OCI-LY7 (cell line): Measurements from ENCODE around the gene MAPRE2. TPM values are rescaled to one million over a fixed set of nuclear protein-coding genes. Genes with fewer than 3 reads are reported as not detected.

Source experiments
- BruUV-seq: library from RNA; stranded (reverse); fragments of 400-500 nt; replicated peaks from 2 replicates; lab custom pipeline; 2021; lab: Mats Ljungman, UMichigan
- CTCF ChIA-PET: fragments of 300-600 bp; sonication (Branson Sonifier 250); formaldehyde crosslinking; loops from one replicate; lab custom pipeline; 2022; ENCODE audit warnings: antibody characterized with exemption; ENCODE audit not compliant: unreplicated experiment; lab: Charles Lee
- POLR2A ChIA-PET: fragments of 300-600 bp; sonication (Branson Sonifier 250); formaldehyde crosslinking; loops from one replicate; lab custom pipeline; 2022; ENCODE audit warnings: antibody characterized with exemption; lab: Charles Lee
- DNase-seq: peaks from one replicate; pipeline ENCODE4 v3.0.0-alpha.2; 2015; ENCODE audit warnings: low spot score
- H2AFZ ChIP-seq: fragments of 200-600 bp; sonication (generic), shearing (Covaris generic); 2 replicates; pipeline ENCODE4 v1.6.1; 2014; ENCODE audit warnings: mild to moderate bottlenecking, antibody characterized with exemption, low read length, moderate library complexity
- H3K27ac ChIP-seq: fragments of 200-600 bp; sonication (generic); 2 replicates; pipeline ENCODE4 v1.5.1; 2014; ENCODE audit warnings: mixed run types, low read depth, mild to moderate bottlenecking, moderate library complexity, low read length, inconsistent platforms; ENCODE audit not compliant: poor library complexity, severe bottlenecking
- H3K36me3 ChIP-seq: fragments of 200-600 bp; sonication (generic); 2 replicates; pipeline ENCODE4 v1.6.1; 2014; ENCODE audit warnings: mild to moderate bottlenecking, antibody characterized with exemption, low read length, moderate library complexity, mixed read lengths; ENCODE audit not compliant: insufficient read depth
- H3K4me1 ChIP-seq: fragments of 200-600 bp; sonication (generic); 2 replicates; pipeline ENCODE4 v1.5.1; 2014; ENCODE audit warnings: mild to moderate bottlenecking, low read length; ENCODE audit not compliant: insufficient read depth, poor library complexity, severe bottlenecking
- H3K4me2 ChIP-seq: fragments of 200-600 bp; sonication (generic); 2 replicates; pipeline ENCODE4 v1.6.1; 2014; ENCODE audit warnings: mild to moderate bottlenecking, low read length
- H3K4me3 ChIP-seq: fragments of 200-600 bp; sonication (generic); 2 replicates; pipeline ENCODE4 v1.5.1; 2014; ENCODE audit warnings: mild to moderate bottlenecking, low read depth, low read length; ENCODE audit not compliant: poor library complexity, severe bottlenecking
- H3K79me2 ChIP-seq: fragments of 200-600 bp; sonication (generic); 2 replicates; pipeline ENCODE4 v1.6.1; 2016; ENCODE audit warnings: low read depth, mild to moderate bottlenecking, low read length, moderate library complexity, mixed read lengths; ENCODE audit not compliant: insufficient read depth
- H3K9me2 ChIP-seq: fragments of 200-600 bp; sonication (generic); 2 replicates; pipeline ENCODE4 v1.6.1; 2016; ENCODE audit warnings: mild to moderate bottlenecking, low read length, mixed read lengths; ENCODE audit not compliant: insufficient read depth
- H3K9me3 ChIP-seq: fragments of 200-600 bp; sonication (generic); 2 replicates; pipeline ENCODE4 v1.6.1; 2014; ENCODE audit warnings: mild to moderate bottlenecking, mixed run types, low read length, mixed read lengths
- H4K20me1 ChIP-seq: fragments of 200-600 bp; sonication (generic); 2 replicates; pipeline ENCODE4 v1.6.1; 2014; ENCODE audit warnings: mild to moderate bottlenecking, antibody characterized with exemption, low read length, moderate library complexity, mixed read lengths; ENCODE audit not compliant: insufficient read depth
- CTCF ChIP-seq: fragments of 200-600 bp; sonication (generic); conservative IDR thresholded peaks from 2 replicates; pipeline ENCODE4 v1.5.1; 2014; ENCODE audit warnings: mild to moderate bottlenecking, antibody characterized with exemption, low read length, moderate library complexity, mixed read lengths
- EZH2phosphoT487 ChIP-seq: fragments of 200-600 bp; sonication (generic); IDR thresholded peaks from 2 replicates; pipeline ENCODE4 v1.6.1; 2018; ENCODE audit warnings: low read depth, borderline replicate concordance, mild to moderate bottlenecking, mixed run types, antibody characterized with exemption, low read length, moderate library complexity, mixed read lengths
- intact Hi-C: fragments of 100-400 bp; cut with micrococcal nuclease; formaldehyde crosslinking; loops from one replicate; pipeline ENCODE4 v1.10.0; 2022; ENCODE audit not compliant: unreplicated experiment
- total RNA-seq, 2 experiments: library from RNA; depleted of rRNA in 1 of 2; stranded (reverse); fragments of >200 nt in 1 of 2; shearing (Covaris generic) in 1 of 2; gene quantifications; 2 replicates each; pipeline ENCODE4 v1.2.3, GENCODE V29; 2014 to 2022

MAPRE2 gene
- total RNA-seq, 2 experiments from 2014 or later = 17.1 to 35.2 TPM

GRCh38 chr18:35047697-35048292 lies 6.6 kb downstream of the MAPRE2 start:
- intact Hi-C loops = loop anchor here (10.0 kb wide), 1 partner anchor 1173 kb away; no protein-coding TSS in a partner anchor

GRCh38 chr18:35049111-35050027 lies 8.2 kb downstream of the MAPRE2 start:
- Histone ChIP-seq H3K4me1 (peaks cover 38% of the 10 kb centered on the region), H2AFZ (peak overlapping the region; percentile 54; the same call in 1 of the 2 replicates), H3K27ac (peak overlapping the region; percentile 62), H3K4me2 (peak overlapping the region; percentile 99), H3K4me3 (peak overlapping the region; percentile 61), H3K9me2 (no peaks in the 10 kb centered on the region), H3K9me3 (no peaks in the 10 kb centered on the region), H4K20me1 (no peaks in the 10 kb centered on the region), H3K36me3 (peaks cover 3% of the 10 kb centered on the region; the same call in 1 of the 2 replicates), H3K79me2 (peaks cover 82% of the 10 kb centered on the region)
- no TSS peak for BruUV-seq
- TF ChIP-seq EZH2phosphoT487 = no peak
- no peak for TF ChIP-seq CTCF
- ChIA-PET POLR2A (interaction anchor here (0.6 to 2.3 kb wide), 2 partner anchors 10 to 295 kb away, joined by 3 to 8 read pairs; partner anchors contain the start of gene ZNF24), CTCF (no interaction called here)
- intact Hi-C loops = loop anchor here (10.0 kb wide), 1 partner anchor 1175 kb away; no protein-coding TSS in a partner anchor
- peak; percentile 17 for DNase-seq

More at GRCh38 chr18:35047697-35048292, 6.6 kb downstream of the MAPRE2 start:
- DNase-seq = no peak
- CTCF ChIA-PET = no interaction called here
- H2AFZ ChIP-seq = no peak overlapping the region
- H3K9me2 ChIP-seq = no peaks in the 10 kb centered on the region
- TF ChIP-seq EZH2phosphoT487 = no peak
- no peak for TF ChIP-seq CTCF
- H3K27ac ChIP-seq = no peak overlapping the region
- no peaks in the 10 kb centered on the region for H3K9me3 ChIP-seq
- POLR2A ChIA-PET = interaction anchor here (0.7 to 2.3 kb wide), 3 partner anchors 18 to 1001 kb away, joined by 3 to 10 read pairs (median 5); no protein-coding TSS in a partner anchor
- H3K79me2 ChIP-seq = peaks cover 98% of the 10 kb centered on the region
- no TSS peak for BruUV-seq
- peaks cover 49% of the 10 kb centered on the region for H3K4me1 ChIP-seq
- peaks cover 3% of the 10 kb centered on the region; the same call in 1 of the 2 replicates for H3K36me3 ChIP-seq
- no peak overlapping the region for H3K4me3 ChIP-seq
- H4K20me1 ChIP-seq = no peaks in the 10 kb centered on the region
- H3K4me2 ChIP-seq = no peak overlapping the region
